Large intestine (tissue), 3 donors: ENCODE data around the gene GSN. TPM values are rescaled to one million over a fixed set of nuclear protein-coding genes. Genes with fewer than 3 reads are reported as not detected.

Experiments
- DNase-seq, 2 donors: peaks; one replicate each; pipeline versions ENCODE4 v3.0.0 to v3.0.0-alpha.2; 2013
- H3K27ac ChIP-seq: one replicate; pipeline ENCODE4 v1.5.1; 2013; ENCODE audit warnings: low read length
- H3K27me3 ChIP-seq: 2 replicates; pipeline ENCODE4 v1.6.1; 2013; ENCODE audit warnings: low read length; ENCODE audit not compliant: control insufficient read depth, insufficient read depth
- H3K36me3 ChIP-seq: 2 replicates; pipeline ENCODE4 v1.6.1; 2013; ENCODE audit warnings: low read length; ENCODE audit not compliant: control insufficient read depth, insufficient read depth
- H3K4me1 ChIP-seq: one replicate; pipeline ENCODE4 v1.6.1; 2013; ENCODE audit warnings: low read length; ENCODE audit not compliant: control insufficient read depth, insufficient read depth
- H3K4me3 ChIP-seq: one replicate; pipeline ENCODE4 v1.5.1; 2013; ENCODE audit warnings: low read length
- H3K9me3 ChIP-seq: one replicate; pipeline ENCODE4 v1.6.1; 2013; ENCODE audit warnings: mild to moderate bottlenecking, low read depth, low read length, moderate library complexity; ENCODE audit not compliant: control insufficient read depth
- WGBS: methylation state at CpG from one replicate; pipeline ENCODE4 v1.1.5; 2013; ENCODE audit warnings: low lambda C conversion rate; ENCODE audit not compliant: insufficient coverage; 5-methylcytosine and 5-hydroxymethylcytosine counted together
- polyA plus RNA-seq: library from polyadenylated mRNA; unstranded; fragments of 120-200 nt; gene quantifications from one replicate; pipeline ENCODE4 v1.2.1, GENCODE V29; 2013

GSN gene
- polyA plus RNA-seq, 1 donor = 195 TPM

- DNase-seq = peak in 1 of 2 donors; percentile 37
- no peak overlapping the region for H3K4me3 ChIP-seq
- no peak overlapping the region for H3K27ac ChIP-seq
- no peaks in the 10 kb centered on the region for H3K4me1 ChIP-seq
- WGBS = no CpG with 5 or more reads among the region's 4 CpGs
- H3K36me3 ChIP-seq = no peaks in the 10 kb centered on the region
- no peaks in the 10 kb centered on the region for H3K27me3 ChIP-seq
- no peaks in the 10 kb centered on the region for H3K9me3 ChIP-seq
These were observed 6.9 kb upstream of the GSN start for GRCh38 chr9:121261107-121261460.

- Histone ChIP-seq H3K27ac (no peak overlapping the region), H3K4me1 (no peaks in the 10 kb centered on the region), H3K9me3 (no peaks in the 10 kb centered on the region), H3K36me3 (no peaks in the 10 kb centered on the region), H3K27me3 (no peaks in the 10 kb centered on the region), H3K4me3 (no peak overlapping the region)
- no CpG with 5 or more reads among the region's 1 CpG for WGBS
- DNase-seq = no peak
These were observed 6.2 kb upstream of the GSN start for GRCh38 chr9:121261755-121262154.

DNA sequence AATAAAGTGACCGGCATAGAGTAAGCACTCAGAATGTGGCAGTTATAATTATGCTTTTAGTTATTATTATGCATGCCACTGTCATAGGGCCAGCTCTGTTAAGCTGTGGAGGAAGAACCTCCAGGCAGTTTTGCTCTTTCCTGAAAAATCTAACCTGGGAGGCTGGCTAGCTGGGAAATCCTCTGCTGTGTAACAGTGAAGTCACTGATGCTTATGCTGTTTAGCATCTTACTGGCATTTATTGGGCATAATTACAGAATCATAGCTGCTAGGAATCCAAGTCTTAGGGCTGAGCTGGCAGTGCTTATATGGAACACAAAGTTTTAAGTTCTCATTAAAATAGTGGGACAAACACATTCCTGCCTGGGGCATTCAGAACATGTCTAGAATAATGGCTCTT, 5.5 kb upstream of the GSN start:
- Histone ChIP-seq H3K9me3 (no peaks in the 10 kb centered on the region), H3K27me3 (no peaks in the 10 kb centered on the region), H3K27ac (no peak overlapping the region), H3K4me1 (no peaks in the 10 kb centered on the region), H3K36me3 (no peaks in the 10 kb centered on the region), H3K4me3 (no peak overlapping the region)
- WGBS = no CpG with 5 or more reads among the region's 1 CpG
- no peak for DNase-seq

GRCh38 chr9:121262953-121263352, 5.0 kb upstream of the GSN start:
- no peaks in the 10 kb centered on the region for H3K36me3 ChIP-seq
- H3K9me3 ChIP-seq = no peaks in the 10 kb centered on the region
- no CpG with 5 or more reads among the region's 5 CpGs for WGBS
- H3K4me1 ChIP-seq = no peaks in the 10 kb centered on the region
- H3K27me3 ChIP-seq = no peaks in the 10 kb centered on the region
- no peak overlapping the region for H3K27ac ChIP-seq
- no peak overlapping the region for H3K4me3 ChIP-seq
- no peak for DNase-seq

DNA sequence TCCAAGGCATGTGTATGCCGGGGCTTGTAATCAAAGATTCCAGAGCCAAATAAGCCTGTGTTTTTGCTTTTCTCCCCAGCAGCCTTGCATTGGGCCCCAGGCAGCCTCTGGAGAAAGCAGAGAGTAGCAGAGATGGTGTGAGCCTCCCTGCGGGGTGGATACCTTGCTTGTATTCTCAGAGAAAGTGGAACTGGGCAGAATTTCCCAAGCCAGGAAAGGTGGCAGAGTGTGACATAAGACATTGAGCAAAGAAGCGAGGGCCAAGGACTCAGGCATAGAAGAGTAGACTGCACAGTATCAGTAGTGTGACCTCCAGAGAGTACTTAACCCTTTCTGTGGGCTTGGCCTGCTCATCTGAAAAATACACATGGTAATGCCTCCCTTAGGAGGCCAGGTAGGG, 1.6 kb upstream of the GSN start:
- Histone ChIP-seq H3K9me3 (no peaks in the 10 kb centered on the region), H3K27me3 (no peaks in the 10 kb centered on the region), H3K4me1 (peaks cover 18% of the 10 kb centered on the region), H3K36me3 (no peaks in the 10 kb centered on the region), H3K4me3 (no peak overlapping the region), H3K27ac (no peak overlapping the region)
- DNase-seq = no peak
- no CpG with 5 or more reads among the region's 3 CpGs for WGBS

- peak overlapping the region; percentile 54 for H3K4me3 ChIP-seq
- H3K4me1 ChIP-seq = peaks cover 23% of the 10 kb centered on the region
- H3K27ac ChIP-seq = no peak overlapping the region
These were observed 884 bp upstream of the GSN start for GRCh38 chr9:121266906-121267650.

DNA sequence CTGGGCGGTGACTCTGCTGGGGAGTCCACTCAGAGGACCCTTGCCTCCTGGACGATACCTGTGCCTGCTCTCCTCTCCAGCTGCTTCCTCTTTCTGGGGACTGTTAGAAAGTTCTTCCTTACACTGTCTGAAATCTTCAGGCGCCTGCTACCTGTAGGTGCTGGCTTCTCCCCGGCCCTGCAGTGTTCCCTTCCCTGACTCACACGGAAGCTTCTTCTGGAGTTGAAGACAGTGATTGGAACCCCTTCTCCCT, 562 bp downstream of the GSN start:
- no CpG with 5 or more reads among the region's 5 CpGs for WGBS
- Histone ChIP-seq H3K36me3 (no peaks in the 10 kb centered on the region), H3K9me3 (no peaks in the 10 kb centered on the region), H3K4me3 (peak overlapping the region; percentile 65), H3K4me1 (peaks cover 27% of the 10 kb centered on the region), H3K27me3 (no peaks in the 10 kb centered on the region), H3K27ac (peak overlapping the region; percentile 25)
- DNase-seq = no peak

More at GRCh38 chr9:121266906-121267650, 884 bp upstream of the GSN start:
- Histone ChIP-seq H3K9me3 (no peaks in the 10 kb centered on the region), H3K36me3 (no peaks in the 10 kb centered on the region), H3K27me3 (no peaks in the 10 kb centered on the region)
- WGBS = no CpG with 5 or more reads among the region's 18 CpGs
- no peak for DNase-seq

- peak in 1 of 2 donors; percentile 55 for DNase-seq
These were observed 1.1 kb downstream of the GSN start for GRCh38 chr9:121268851-121269641.

GRCh38 chr9:121269642-121270254, 1.8 kb downstream of the GSN start:
- Histone ChIP-seq H3K4me1 (peaks cover 27% of the 10 kb centered on the region), H3K27ac (peak overlapping the region; percentile 25), H3K4me3 (peak overlapping the region; percentile 65), H3K27me3 (no peaks in the 10 kb centered on the region), H3K36me3 (no peaks in the 10 kb centered on the region), H3K9me3 (no peaks in the 10 kb centered on the region)
- no peak for DNase-seq
- WGBS = 80% methylated on average over 1 of the region's 5 CpGs

More at GRCh38 chr9:121268851-121269641, 1.1 kb downstream of the GSN start:
- Histone ChIP-seq H3K27ac (peak overlapping the region; percentile 25), H3K4me3 (peak overlapping the region; percentile 65), H3K9me3 (no peaks in the 10 kb centered on the region), H3K27me3 (no peaks in the 10 kb centered on the region), H3K4me1 (peaks cover 27% of the 10 kb centered on the region), H3K36me3 (no peaks in the 10 kb centered on the region)
- WGBS = no CpG with 5 or more reads among the region's 12 CpGs

- no CpG with 5 or more reads among the region's 13 CpGs for WGBS
- Histone ChIP-seq H3K36me3 (no peaks in the 10 kb centered on the region), H3K4me1 (peaks cover 27% of the 10 kb centered on the region), H3K4me3 (no peak overlapping the region), H3K9me3 (no peaks in the 10 kb centered on the region), H3K27me3 (no peaks in the 10 kb centered on the region), H3K27ac (peak overlapping the region; percentile 41)
- DNase-seq = no peak
These were observed 3.7 kb downstream of the GSN start for GRCh38 chr9:121271368-121272341.
